ENCODE results near the gene TFPT.

The TFPT gene

DNA sequence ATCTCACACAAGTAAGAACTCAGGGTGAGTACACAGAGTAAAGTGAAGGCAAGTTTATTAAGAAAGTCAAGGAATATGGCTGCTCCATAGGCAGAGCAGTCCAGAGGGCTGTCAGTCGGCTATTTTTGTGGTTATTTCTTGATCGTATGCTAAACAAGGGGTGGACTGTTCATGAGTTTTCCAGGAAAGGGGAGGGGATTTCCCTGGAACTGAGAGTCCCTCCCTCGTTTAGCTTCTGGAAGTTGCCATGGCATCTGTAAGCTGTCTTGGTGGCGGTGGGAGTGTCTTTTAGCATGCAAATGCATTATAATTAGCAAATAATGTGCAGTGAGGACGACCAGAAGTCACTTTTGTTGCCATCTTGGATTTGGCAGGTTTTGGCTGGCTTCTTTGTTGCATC is 46.0 kb downstream of the TFPT start:
- DNase-seq = no peak

DNA sequence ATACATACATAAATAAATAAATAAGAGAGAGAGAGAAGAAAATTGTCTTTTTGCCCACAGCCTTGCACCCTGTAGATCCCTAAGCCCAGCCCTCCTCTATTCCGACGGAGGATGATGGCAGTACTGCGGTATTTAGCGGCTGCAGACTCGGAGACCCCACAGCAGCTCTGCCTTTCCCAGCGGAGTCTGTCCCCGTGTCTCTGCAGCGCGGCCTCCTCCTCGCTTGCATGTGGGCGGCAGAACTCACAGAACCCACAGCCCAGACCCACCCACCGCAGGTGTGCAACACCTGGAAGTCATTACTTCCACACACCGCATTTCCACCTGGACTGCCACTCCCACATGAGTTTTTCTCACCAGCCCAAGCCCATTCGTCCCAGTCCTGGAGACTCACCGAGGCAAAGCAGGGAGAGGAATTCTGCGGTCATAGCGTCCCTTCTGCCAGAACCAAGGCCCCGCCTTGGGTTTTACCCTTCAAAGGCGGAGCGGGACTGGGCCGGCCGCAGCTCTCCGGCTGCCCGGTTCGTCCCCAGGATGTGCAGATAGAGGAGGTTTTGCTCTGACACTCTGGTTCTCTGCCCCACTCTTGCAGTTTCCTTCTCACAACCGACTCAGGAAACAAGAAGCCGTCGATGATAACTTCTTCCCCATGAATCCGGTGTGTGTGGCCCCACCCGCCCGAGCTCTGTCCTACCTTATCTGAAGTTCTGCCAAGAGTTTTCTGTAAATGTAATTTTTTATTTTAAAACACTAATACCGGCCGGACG is 51.9 kb downstream of the TFPT start, which contains the start of gene VSTM1:
VSTM1 (minus strand) TSS at position 548 of the 767 bp plus-strand sequence; CDS start at position 428, 120 bp downstream.
- DNase-seq = no peak

DNA sequence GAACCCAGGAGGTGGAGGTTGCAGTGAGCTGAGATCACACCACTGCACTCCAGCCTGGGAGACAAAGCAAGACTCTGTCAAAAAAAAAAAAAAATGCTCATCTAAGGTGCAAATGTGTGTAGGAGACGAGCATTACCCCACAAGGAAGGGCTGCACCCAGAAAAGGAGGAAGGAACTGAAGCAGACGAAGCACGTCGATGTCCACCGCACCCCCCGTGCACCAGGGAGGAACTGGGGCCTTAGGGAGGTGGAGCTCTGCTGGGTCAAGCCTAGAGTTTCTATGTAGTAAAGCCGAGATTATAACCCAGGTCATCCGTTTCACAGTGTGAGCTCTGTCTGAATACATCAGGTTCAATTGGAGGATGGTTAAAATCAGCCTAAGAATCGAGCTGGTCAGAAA is 52.8 kb downstream of the TFPT start:
- no peak for DNase-seq
